ENCODE data around the gene ARHGAP24.
"Not testable (repeated sequence)": the region's sequence is repeated elsewhere in the genome, so short reads cannot be mapped to it uniquely, and the experiment has no call there.

Gene ARHGAP24

DNA sequence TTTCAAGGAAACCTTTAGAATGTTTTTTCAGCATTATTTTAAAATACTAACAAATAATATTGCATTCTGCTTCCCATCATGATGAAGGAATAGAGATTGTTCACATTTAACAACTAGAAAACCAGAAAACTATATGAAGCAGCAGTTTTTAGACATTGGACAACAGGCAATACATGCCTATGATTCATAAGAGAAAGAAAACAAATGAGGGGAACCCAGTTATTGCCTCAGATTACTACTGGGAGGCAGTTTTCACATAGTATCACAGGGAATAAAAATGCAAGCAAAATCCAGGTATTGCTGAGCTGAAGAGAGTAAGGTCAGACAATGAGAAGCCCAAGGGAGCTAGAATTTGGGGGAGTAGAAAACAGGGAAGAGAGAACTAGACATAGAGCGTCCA, 511.3 kb downstream of the ARHGAP24 start:
- DNase-seq: no peak

DNA sequence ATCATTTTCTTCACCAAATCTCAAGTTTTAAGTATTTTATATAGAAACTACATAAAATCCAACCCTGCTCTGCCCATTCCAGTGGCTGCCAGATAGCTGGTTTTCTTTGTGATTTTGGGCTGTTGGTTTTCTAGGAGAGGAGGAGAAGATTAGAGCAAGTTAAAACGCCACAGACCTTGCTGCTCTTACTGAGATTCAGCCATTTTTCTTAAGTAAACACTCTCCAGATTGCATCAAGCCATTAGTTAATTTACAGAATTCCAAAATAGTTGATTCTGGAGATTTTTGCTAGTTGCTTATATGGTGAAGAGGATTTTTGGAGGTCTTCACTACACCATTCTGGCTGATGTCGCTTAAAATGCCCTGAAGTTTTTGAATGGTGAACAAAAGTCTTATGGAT, 518.7 kb downstream of the ARHGAP24 start:
- DNase-seq: no peak

DNA sequence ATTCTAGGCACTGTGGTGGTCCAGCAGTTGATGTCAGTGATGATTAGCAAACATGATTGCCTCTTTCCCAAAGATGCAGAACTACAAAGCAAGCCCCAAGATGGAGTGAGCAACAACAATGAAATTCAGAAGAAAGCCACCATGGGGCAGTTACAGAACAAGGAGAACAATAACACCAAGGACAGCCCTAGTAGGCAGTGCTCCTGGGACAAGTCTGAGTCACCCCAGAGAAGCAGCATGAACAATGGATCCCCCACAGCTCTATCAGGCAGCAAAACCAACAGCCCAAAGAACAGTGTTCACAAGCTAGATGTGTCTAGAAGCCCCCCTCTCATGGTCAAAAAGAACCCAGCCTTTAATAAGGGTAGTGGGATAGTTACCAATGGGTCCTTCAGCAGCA, 519.6 kb downstream of the ARHGAP24 start:
- no peak for DNase-seq

DNA sequence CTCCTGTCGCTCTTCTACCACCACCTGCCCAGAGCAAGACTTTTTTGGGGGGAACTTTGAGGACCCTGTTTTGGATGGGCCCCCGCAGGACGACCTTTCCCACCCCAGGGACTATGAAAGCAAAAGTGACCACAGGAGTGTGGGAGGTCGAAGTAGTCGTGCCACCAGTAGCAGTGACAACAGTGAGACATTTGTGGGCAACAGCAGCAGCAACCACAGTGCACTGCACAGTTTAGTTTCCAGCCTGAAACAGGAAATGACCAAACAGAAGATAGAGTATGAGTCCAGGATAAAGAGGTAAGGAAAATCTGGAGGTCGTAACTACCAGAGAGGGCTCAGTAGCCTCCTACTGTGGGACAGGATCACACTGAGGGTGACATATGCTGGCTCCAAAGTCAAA, 520.4 kb downstream of the ARHGAP24 start:
- DNase-seq: no peak

DNA sequence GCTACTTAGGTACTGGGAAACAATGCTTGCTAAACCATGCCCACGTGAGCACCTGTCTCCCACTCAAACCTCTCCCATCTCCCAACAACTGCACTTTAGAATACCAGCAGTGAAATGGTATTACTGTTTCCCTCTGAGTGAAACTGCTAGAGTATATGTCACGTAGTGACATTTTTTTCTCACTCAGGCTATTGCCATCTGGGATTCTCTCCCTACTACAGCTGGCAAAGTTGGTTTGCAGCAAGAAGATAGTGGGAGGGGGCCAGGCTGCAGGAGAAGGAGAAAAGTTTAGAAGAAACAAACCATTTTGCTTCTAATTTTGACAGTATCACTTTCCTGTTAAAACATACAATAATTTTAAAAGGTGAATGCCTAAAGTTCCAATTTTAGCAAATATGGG, 526.6 kb downstream of the ARHGAP24 start:
- no peak for DNase-seq

DNA sequence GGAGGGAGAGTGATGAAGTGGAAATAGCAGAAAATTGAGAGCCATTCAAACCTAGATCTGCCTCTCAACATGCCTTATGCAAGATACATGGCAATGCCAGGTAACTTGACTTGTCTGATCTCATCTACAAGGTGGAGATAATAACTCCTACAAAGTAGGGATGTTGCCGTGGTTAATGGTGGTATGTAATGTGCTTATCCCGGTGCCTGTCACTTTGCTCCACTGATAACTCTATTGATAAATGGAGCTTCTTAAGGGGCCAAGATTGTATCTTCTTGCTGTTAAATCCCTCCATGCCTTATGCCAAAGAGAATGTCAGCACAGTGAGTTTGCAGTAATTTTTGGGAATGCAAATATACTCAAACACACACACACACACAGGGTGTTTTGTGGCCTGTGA, 529.1 kb downstream of the ARHGAP24 start:
- DNase-seq: no peak

DNA sequence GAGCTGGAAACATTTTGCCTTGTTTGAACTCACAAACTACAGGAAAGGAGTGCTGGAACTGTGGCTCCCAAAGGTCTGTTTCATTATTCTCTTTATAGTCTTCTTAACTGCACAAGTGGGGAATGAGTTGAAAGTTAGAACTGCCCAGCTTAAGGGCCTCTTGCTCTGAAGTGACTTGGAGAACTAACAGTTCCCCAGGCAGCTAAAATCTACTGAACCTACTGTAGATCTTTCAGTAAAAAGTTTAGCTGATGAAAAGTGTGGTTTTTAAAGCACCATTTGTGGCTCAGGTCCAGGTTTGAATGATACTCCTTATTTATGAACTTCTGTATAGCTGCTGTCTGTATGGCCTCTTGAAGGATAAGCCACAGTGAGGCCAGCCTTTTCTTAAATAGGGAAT, 531.1 kb downstream of the ARHGAP24 start:
- DNase-seq: no peak

DNA sequence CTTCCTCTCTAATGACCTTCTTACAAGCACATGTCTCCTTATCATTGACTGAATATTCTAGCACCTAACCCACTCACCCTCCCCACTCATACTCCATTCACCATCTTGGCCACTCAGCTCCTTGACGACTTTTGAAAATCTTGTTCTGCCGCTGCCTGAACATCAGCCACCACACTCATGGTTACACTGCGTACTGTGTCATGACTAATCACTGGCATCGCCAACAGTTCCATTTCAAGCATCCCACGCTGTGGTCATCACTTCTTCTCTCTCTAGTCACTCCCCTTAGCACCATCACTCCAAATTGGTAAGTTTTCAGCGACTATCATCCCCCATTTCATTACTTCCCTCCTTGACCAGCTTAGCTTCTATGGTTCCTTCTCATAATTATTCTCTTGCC, 532.1 kb downstream of the ARHGAP24 start:
- no peak for DNase-seq

DNA sequence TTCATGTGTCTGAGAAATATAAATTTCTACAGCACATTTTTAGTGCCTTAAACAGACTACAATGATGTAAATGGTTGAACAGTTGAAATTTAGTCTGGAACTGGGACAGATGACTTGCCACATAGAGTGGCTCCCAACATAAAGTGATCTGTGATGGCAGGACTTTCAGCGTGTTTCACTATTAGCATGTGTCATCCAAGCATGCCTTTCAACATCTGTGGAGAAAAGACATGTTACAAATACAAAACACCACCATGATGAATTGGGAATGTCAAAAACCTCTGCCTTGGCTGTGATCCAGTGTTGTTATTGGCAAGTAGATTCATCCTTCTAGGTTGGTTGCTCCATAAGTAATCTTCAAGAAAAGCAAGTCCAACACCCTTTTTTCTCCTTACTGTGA, 536.2 kb downstream of the ARHGAP24 start:
- DNase-seq: no peak

DNA sequence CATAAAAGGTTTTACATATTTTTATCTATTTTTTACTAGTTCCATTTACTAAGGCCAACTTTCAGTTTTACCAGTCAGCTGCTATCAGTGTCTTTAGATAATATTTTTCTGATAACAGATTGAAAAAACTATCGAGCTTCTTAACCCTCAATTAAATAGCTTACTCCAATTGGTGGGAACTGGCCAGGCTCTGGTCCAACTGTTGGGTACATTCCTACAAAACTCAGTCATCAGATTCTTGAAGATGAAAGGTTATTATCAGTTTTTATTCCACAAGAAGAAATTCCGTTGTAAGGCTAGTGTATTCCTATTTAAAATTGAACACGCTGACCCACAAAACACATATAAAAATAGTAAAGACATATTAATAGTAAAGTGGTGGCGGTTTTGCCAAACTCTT, 538.7 kb downstream of the ARHGAP24 start:
- no peak for DNase-seq

DNA sequence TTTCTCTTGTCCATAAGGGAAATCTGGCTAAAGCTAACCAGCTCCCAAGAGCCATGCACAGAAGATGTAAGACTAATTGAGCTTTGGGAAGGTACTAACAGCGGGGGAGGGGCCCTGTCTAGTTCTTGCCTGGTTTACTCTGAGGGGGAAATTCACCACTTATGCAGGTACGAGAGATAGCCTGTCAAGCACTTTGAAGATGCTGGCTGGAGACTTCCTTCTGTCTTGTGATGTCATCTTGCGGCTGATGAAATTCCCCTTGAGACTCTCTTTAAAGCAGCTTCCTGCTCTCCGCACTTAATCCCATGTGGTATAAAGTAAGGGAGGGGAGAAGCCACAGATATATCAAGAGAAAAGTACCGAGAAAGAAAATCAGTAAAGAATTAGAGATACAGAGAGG, 539.6 kb downstream of the ARHGAP24 start:
- no peak for DNase-seq

DNA sequence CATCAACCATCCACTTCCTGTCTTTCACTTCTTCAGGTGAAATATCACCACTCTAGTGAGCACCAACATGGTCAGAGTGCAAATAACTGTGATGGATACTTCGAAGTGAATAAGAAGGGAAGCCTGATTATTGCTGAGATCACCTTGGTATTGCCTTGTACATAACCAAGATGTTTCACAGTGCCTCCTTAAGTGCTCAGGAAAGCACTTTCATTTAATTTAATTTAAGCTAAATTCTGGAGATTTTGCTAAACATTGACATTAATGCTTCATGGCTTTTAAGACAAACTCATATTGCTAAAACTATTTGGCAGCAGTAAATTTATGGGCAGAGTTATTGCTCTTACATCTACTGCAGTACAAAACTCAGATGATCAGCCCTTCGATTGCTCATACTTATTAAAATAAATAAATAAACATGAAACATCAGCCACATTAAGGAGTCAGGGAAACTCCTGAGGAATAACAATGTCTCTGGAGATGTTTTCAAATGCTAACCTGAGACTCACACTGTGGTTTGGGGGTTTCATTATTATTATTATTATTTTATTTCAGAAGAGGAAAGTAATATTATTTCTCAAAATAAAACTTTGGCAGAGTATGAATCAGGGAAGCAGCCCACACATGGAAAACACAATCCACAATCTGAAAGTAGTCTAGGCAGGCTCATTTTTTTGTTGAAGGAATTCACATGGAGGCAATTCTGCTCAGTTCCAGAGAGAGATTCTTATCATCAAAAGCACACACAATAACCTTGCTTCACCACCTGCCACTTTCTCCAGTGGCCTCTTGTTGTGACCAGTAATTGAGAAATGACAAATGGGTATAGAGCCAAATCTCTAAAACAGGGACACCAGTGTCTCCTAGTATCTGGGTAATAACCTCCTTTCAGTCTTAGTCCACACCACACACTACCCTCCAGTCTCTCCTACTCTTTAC, 540.7 kb downstream of the ARHGAP24 start:
- no peak for DNase-seq

DNA sequence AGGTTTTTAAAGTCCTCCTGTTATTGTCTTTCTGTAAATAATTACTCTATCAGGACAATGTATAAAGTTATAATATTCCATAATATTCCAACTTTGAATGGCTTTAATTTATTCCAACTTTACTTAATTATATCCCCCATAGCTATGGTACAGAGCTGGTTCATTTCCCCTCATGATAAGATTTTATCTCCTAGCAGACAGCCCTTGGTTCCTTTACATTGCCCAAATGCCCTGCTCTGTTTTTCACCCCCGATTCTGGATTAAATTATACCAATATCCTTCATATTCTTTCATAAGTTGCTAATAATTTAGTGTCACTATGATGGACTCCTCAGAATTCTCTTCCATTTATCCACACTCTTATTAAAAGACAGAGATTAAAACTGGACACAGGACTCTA, 544.4 kb downstream of the ARHGAP24 start:
- DNase-seq: no peak

DNA sequence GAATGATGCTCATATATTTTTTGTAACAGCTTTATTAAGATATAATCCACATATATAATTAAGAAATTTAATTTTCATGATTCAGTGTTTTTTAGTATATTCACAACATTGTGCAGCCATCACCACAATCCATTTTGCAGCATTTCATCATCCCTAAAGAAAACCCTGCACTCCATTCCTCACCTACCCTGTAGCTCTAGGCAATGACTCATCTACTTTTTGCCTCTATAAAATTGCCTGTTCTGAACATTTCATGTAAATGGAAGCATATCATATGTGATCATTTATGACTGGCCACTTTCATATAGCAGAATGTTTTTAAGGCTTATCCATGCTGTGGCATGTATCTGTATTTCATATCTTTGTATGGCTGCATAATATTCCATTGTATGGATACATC, 545.0 kb downstream of the ARHGAP24 start:
- no peak for DNase-seq

DNA sequence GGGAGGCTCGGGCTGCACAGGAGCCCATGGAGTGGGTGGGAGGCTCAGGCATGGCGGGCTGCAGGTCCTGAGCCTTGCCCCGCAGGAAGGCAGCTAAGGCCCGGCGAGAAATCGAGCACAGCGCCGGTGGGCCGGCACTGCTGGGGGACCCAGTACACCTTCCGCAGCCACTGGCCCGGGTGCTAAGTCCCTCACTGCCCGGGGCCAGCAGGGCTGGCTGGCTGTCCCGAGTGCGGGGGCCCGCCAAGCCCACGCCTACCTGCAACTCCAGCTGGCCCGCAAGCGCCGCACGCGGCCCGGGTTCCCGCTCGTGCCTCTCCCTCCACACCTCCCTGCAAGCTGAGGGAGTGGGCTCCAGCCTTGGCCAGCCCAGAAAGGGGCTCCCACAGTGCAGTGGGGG, 546.7 kb downstream of the ARHGAP24 start:
- not testable (repeated sequence) for DNase-seq

DNA sequence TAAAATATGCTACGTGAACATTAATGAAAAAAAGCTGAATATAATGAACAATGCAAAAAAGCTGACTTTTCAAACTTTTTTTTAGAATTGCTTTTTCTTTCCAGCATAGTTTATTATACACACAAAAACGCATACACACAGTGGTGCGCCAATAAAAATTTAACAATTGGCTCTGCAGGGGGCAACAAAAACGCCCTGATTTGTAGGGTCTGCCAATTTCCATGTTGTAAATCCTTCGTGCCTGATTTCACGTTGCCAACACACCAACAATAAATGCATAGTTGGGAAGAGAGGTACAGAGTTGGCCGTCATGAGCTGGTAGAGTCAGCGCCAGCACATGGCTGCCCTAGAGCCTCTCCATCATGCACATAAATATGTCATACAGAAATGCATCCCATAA, 551.8 kb downstream of the ARHGAP24 start:
- no peak for DNase-seq

DNA sequence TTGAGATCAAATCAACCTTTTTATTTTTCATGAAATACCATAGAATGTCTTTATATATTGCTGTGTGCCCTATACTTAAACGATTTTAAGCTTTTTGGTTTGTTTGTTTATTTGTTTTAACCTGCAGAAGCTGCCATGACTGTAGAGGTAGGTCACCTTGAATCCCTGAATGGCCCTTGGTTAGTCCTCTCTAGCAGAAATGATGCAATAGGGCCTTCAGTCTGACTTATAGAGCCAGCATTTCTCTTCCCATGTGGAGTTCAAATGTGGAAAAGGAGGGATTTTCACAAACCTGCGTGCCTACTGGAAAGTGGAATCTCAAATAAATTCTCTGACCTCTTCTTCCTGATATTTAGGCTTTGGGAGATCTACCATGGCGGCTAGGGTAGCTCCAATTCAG, 557.0 kb downstream of the ARHGAP24 start:
- no peak for DNase-seq

DNA sequence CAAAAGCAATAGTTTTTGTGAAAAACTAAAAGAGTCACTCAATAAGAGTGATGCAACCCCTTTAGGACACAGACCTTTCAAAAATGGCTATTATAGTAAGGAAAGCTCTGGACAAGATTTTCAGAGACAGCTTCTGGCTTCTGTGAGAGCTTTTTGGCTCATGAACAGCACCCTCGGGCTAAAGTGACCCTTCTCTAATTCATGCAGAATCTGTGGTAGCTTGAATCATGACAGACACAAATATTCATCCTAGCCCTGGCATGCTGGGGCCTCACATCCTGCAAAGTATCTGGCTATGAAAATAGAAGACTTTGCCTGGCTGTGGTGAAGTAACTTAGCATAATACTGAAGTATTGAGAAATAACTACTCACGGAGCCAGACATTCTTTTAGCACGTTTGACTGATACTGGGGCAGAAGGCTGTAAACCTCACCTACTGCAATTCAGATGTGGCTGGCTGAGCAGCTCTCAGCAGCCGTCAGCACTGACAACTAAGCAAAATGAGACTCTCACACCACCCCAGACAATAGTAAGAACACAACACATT, 557.6 kb downstream of the ARHGAP24 start:
- DNase-seq: no peak

DNA sequence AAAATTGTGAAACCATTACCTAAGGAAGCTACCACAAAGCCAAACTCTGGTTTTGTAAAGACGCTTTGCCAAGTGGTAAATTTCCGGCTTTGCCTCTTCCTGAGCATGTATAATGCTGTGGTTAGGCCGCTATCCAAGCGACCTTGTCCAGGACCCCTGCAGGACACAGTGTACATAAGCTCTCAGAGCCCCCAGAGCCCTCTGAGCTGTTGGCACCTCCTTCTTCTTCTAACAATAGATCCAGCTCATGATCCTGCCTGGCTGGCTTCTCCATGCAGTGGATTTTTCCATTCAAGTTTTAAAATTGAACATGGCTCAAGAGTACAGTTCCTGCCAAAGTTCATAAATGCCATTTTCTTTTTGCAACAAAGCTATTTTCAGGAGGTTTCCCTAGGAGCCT, 558.2 kb downstream of the ARHGAP24 start:
- no peak for DNase-seq

DNA sequence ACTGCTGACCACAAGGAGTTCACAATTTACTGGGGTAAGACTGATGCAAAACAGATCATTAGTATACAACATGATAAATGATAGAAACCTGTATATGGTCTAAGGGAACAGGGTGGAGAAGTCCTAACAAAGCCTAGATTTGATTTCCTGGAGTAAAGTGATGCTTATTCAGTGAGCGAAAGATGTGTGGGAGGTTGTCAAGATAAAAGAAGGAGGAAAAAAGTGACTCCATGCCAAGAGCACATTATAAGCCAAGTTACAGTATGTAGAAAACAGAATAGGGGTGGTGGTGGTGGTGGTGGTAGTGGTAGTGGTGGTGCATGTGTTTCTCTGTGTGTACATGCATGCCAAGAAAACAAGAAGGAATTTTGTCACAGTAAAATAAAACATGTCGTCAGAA, 559.7 kb downstream of the ARHGAP24 start:
- DNase-seq: no peak

DNA sequence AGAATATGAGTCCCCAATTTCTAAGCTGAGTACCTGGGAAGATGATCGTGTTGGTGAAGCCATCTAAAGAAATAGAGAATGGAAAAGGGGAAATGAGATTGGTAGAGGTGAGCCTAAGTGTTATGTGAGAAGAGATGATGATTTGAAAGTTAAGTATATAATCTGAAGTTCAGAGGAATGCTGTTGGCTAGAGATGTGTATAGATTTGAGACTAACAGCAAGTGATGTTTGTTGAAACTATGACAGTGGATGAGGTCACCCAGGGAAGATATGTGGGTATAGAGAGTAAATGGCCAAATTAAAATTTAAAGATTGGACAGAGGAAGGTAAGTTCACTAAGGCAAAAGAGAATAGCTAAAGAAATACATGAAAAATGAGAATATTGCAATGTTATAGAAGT, 560.7 kb downstream of the ARHGAP24 start:
- no peak for DNase-seq

DNA sequence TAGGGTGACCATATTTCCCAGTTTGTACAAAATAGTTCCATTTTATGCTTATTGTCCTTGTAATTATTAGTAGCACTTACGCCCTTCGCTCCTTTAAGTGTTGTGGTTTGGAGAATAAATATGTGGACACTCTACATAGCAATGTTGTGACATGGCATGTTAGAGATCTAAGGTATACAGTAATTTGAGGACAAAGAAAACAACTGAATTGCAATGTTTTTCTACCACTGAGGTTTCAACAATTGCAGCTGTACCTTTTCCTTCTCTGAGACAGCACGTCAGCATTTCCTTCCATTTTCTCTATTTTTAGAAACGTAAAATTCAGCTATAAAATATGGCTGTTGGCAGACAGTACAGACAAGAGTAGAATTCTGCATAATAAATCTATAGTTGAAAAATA, 561.8 kb downstream of the ARHGAP24 start:
- DNase-seq: no peak

DNA sequence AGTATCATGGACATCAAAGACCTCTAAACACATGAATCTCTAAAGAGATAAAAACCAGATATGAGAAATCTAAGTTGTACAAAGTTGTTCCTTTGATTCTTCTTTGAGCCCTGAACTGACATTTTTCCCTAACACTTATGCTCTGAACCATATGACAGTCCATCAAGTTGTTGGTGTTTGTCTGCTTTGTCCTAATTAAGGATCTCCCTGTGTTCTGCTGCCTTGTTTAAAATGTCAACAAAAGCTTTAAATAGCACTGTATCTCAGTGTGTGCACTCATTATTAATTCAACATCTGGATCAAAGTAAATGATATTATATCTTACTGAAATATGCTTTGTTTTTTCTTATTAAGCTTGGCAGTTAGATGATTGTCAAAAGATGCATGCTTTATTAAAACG, 563.1 kb downstream of the ARHGAP24 start:
- DNase-seq: no peak

DNA sequence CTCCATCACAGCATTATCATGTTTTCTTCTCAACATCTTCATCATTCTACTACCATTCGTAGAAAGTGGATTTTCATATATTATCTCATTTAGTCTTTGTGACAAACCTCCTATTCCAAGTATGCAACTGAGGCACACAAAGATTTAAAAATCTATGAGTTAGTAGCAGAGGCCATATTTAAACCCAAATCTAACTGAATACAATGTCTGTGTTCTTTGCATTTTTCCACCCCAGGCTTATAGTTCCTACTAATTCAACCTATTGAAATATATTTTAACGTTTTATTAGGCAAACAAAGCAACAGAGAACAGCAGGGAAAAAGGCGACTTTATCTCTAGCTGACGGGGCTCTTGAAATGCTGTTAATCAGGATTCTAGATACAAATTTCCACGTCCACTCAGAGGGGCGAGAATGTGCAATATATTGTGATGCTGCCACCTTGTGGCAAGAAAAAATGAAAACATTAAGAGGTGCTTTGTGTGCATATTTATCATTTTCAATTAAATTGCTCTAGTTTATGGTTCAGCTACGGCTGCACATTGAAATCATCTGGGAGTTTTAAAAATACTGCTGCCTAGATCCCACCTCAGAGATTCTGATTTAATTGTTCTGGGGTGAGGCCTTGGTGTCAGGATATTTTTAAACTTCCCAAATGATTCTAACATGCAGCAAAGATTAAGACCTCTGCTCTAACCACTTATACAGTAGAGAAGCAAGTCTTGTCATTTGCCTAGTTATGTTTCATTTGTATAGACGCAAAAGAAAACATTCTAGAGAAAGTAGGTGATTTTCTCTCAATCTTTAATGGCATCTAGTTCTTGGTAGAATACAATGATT, 569.0 kb downstream of the ARHGAP24 start:
- DNase-seq: peak; percentile 39
